LNCaP clone FGC (cell line): ENCODE measurements around the gene MMP24.

Source experiments
- DNase-seq: peaks from one replicate; pipeline ENCODE4 v3.0.0-alpha.2; 2011; ENCODE audit warnings: low read depth
- H3K4me3 ChIP-seq: 2 replicates; pipeline ENCODE4 v1.5.1; 2011; ENCODE audit warnings: mild to moderate bottlenecking, low read depth, low read length, control low read depth
- CTCF ChIP-seq: IDR thresholded peaks from 2 replicates; pipeline ENCODE4 v1.5.1; 2012; ENCODE audit warnings: mild to moderate bottlenecking; ENCODE audit not compliant: control insufficient read depth, insufficient read depth; ENCODE audit errors: extremely low read depth

MMP24 gene

GRCh38 chr20:35271904-35272303 lies 45.4 kb downstream of the MMP24 start:
- no peak for DNase-seq
- TF ChIP-seq CTCF = no peak
- no peak overlapping the region for H3K4me3 ChIP-seq

- no peak for TF ChIP-seq CTCF
- peak; percentile 81 for DNase-seq
- H3K4me3 ChIP-seq = no peak overlapping the region
Observed at GRCh38 chr20:35273449-35274171, 47.1 kb downstream of the MMP24 start.

- DNase-seq = no peak
Observed at GRCh38 chr20:35274172-35275092, 47.9 kb downstream of the MMP24 start.

GRCh38 chr20:35275741-35276251 lies 49.3 kb downstream of the MMP24 start:
- no peak overlapping the region for H3K4me3 ChIP-seq
- DNase-seq = no peak
- no peak for TF ChIP-seq CTCF

More at GRCh38 chr20:35274172-35275092, 47.9 kb downstream of the MMP24 start:
- TF ChIP-seq CTCF = no peak
- no peak overlapping the region for H3K4me3 ChIP-seq

GRCh38 chr20:35276408-35276807 lies 49.9 kb downstream of the MMP24 start:
- no peak for TF ChIP-seq CTCF
- no peak for DNase-seq
- peak overlapping the region; percentile 82 for H3K4me3 ChIP-seq

- peak overlapping the region; percentile 82 for H3K4me3 ChIP-seq
- no peak for DNase-seq
- no peak for TF ChIP-seq CTCF
Observed at GRCh38 chr20:35277127-35277526, 50.6 kb downstream of the MMP24 start.
